ENCODE data around the gene TLN1.

DNA sequence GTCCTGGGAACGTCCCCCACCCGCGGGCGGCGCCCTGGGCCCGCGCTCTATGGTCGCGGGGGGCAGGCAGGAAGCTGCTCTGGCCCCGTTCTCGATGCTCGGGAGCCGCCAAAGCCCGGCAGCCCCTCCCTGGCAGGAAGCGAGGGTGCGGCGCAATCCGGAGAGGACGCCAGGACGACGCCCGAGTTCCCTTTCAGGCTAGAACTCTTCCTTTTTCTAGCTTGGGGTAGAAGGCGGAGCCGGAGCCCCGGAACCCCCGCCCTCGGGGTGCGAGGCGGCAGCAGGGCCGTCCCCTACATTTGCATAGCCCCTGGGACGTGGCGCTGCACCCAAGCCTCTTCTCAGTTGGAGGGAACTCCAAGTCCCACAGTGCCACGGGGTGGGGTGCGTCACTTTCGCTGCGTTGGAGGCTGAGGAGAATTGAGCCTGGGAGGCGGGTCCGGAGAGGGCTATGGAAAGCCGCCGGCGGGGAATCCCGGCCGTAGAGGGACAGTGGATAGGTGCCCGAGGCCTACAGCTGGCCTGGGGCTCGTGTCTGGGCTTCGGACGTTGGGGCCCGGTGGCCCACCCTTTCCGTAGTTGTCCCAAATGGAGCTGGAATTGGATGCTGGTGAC lies at the start of gene TLN1, which contains the start of gene CREB3:
- TF ChIP-seq EP300 (IDR thresholded peaks at IDR 0.05): no peak
- no peak for TF ChIP-seq CTCF (IDR thresholded peaks at IDR 0.05)
- peak in 1 of 2 donors; percentile 44 for TF ChIP-seq POLR2A (IDR thresholded peaks at IDR 0.05)
- peak in 2 of 3 donors; percentile 94 to 95 for TF ChIP-seq POLR2AphosphoS5 (IDR thresholded peaks at IDR 0.05)

Measured in suprapubic skin (tissue), 4 donors.